AG09319 (cell line): Measurements from ENCODE around the gene DACH1.

Experiments used
- DNase-seq: peaks from one replicate; pipeline ENCODE4 v3.0.0-alpha.2; 2010; ENCODE audit warnings: low read depth; ENCODE audit errors: extremely low read depth
- TF ChIP-seq, protein P1 (sequence below): IDR thresholded peaks from 2 replicates; pipeline ENCODE4 v1.5.1; 2011; ENCODE audit warnings: low read depth, mild to moderate bottlenecking, inconsistent platforms, low read length, moderate library complexity

The DACH1 gene

DNA sequence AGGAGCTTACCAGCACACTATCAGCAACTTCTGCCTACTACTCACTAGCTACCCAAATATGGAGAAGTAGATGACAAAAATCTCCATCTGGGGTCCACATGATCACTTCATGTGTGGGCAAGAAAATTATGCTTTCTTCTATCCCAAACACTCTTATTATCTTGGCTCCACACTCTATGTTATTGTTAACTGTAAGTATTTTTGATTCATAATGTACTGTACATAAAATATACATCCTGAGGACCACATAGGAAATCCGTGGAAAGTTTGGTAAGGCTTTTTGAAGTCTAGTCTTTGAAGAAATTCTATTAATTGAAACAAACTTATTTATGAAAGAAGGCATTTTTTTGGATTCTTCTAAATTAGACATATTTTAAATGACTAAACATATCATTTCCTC lies 378.8 kb downstream of the DACH1 start:
- TF ChIP-seq, protein P1, sequence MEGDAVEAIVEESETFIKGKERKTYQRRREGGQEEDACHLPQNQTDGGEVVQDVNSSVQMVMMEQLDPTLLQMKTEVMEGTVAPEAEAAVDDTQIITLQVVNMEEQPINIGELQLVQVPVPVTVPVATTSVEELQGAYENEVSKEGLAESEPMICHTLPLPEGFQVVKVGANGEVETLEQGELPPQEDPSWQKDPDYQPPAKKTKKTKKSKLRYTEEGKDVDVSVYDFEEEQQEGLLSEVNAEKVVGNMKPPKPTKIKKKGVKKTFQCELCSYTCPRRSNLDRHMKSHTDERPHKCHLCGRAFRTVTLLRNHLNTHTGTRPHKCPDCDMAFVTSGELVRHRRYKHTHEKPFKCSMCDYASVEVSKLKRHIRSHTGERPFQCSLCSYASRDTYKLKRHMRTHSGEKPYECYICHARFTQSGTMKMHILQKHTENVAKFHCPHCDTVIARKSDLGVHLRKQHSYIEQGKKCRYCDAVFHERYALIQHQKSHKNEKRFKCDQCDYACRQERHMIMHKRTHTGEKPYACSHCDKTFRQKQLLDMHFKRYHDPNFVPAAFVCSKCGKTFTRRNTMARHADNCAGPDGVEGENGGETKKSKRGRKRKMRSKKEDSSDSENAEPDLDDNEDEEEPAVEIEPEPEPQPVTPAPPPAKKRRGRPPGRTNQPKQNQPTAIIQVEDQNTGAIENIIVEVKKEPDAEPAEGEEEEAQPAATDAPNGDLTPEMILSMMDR: no peak
- DNase-seq: no peak

DNA sequence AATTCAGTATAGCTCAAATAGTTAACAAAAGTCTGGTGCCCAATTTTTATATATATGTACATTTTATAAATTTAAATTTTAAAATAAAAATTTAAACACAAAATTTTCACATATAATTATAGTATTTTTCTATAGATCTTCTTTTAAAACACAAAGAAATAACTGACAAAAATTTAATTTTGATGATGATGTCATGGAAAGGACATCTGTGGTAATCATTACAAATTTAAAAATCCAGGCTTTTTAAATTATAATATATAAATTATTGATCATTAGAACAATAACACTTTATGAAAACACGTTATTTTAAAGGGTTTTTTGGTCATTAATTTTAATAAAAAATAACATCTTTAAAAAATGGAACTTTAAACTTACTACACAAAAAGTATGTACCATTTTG lies 381.1 kb downstream of the DACH1 start:
- DNase-seq: no peak
- TF ChIP-seq, protein P1: no peak

DNA sequence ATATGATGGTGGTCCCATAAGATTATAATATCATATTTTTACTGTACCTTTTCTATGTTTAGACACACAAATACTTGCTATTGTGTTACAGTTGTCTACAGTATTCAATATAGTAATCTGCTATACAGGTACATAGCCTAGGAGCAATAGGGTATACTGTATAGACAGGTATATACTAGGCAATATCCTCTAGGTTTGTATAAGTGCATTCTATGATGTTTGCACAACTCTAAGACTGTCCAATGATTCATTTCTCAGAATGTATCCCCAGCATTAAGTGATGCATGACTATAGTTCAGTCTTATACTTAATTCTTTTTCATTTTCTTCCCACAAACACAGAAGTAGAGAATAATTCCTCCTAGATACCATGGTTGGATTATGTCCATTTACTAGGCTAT lies 383.3 kb downstream of the DACH1 start:
- DNase-seq: no peak
- TF ChIP-seq, protein P1: no peak

DNA sequence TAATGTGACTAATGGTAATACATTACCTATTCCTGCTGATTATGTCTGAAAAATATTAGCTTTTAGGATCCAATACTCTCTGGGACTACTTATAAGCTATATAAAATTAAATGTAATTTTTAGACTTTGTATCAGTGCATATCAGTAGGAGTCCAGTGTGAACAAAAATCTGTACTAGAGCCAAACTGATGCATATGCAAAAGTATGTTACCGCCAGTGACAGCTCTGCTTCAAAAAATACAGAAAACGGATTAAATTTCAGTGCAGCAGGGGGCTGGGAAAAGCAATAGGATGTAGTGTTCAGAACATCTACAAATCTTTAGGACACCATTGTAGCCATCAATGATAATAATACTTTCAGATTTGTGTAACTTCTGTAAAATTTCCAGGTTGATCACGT lies 385.5 kb downstream of the DACH1 start:
- DNase-seq: no peak
- TF ChIP-seq, protein P1: no peak

DNA sequence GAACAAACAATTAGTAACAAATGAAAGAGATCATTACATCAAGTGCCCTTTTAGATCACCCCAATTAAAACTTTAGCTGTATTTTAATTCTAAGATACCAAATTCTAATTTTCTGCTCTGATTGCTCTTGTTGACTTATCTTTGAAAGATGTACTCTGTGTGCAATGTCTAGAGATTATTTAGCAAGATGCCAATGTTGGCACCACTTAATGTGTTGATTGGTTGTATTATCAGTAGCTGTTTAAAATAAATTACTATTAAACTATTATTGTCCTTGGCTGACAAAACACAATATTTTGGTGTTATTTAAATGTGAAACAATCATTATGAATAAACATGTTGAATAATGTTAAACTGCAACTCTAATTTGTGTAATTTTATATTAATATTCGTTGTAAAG lies 386.0 kb downstream of the DACH1 start:
- no peak for DNase-seq
- TF ChIP-seq, protein P1: no peak

DNA sequence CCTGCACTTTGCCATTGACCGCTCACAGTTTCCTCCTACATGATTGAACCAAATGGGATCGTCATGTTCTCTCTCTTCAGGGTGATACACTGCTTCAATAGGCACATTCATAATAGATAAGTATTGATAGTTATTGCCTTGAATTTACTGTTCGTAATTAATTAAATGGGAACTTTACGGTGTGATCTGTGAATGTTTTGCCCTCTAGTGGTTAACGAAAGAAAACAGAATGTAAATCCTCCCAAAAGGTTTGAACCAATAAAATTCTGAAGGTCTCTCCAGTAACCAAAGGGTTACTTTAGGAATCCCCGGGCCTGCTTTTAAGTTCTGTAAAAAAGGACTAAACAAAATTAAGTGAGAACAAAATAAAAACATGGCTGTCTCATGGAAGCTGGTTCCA lies 389.3 kb downstream of the DACH1 start:
- TF ChIP-seq, protein P1: peak; percentile 18
- no peak for DNase-seq

DNA sequence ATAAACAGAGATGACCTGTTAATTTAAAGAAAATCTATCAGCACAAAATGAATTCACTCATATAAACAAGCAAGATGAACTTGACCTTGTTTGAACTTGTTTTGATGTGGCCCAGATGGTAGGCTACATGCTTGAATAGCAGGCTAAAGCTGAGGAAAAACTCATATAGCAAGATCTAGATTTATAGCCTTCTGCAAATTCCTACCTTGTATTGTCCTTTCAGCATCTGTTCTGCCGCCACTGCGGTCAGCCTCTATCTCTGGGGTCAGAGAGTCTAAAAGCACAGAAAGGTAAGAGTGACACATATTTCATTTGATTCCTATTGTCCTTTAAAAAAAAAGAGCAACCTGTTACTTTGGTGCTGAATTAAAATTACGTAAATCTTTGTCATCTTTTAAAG lies 392.1 kb downstream of the DACH1 start:
- DNase-seq: no peak
- TF ChIP-seq, protein P1: no peak
